ENCODE results near the gene SPDYE1. TPM values are rescaled to one million over a fixed set of nuclear protein-coding genes. Genes with fewer than 3 reads are reported as not detected.

The SPDYE1 gene
- total RNA-seq, 1 experiment from 2014 or later = not detected

DNA sequence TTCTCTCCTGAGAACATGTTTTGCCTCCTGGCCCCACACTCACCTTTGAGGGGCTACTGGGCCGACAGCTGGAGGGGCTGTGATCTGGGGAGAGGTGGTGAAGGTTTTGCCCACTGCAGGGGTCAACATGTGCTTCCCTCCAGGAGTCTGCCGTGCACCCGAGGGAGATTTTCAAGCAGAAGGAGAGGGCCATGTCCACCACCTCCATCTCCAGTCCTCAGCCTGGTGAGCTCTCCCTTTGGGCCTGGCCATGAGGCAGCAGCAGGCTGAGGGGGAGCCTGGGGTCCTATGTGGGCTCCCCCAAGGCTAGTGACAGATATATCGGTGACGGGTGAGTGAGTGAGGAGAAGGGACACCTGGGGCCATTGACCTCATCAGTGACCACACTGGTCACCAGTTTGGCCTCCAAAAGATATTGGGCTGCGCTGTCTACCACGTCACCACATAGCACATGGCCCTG, 61.1 kb downstream of the SPDYE1 start (continued):
- TF ChIP-seq ZNF671 (CRISPR knock-in tag; IDR thresholded peaks at IDR 0.05) = no peak
- TF ChIP-seq MLX (CRISPR knock-in tag; IDR thresholded peaks at IDR 0.05) = no peak
- no peak for TF ChIP-seq E2F1 (CRISPR knock-in tag; IDR thresholded peaks at IDR 0.05)
- TF ChIP-seq ARID4B (CRISPR knock-in tag; IDR thresholded peaks at IDR 0.05; ENCODE audit: borderline replicate concordance) = no peak
- TF ChIP-seq NR2C2 (CRISPR knock-in tag; IDR thresholded peaks at IDR 0.05) = no peak

- Mint-ChIP-seq H3K36me3 (peaks cover 35% of the 10 kb centered on the region), H3K27ac (no peak overlapping the region), H3K27me3 (ENCODE audit: low read depth) (no peaks in the 10 kb centered on the region), H3K4me1 (peaks cover 12% of the 10 kb centered on the region), H3K9me3 (no peaks in the 10 kb centered on the region), H3K4me3 (no peak overlapping the region)
- ATAC-seq = no peak
- no peak for TF ChIP-seq CREM (CRISPR knock-in tag; IDR thresholded peaks at IDR 0.05)
- no peak for TF ChIP-seq ZNF423 (CRISPR knock-in tag; IDR thresholded peaks at IDR 0.05)
- TF ChIP-seq NR2C2 (CRISPR knock-in tag; IDR thresholded peaks at IDR 0.05) = no peak
- ChIA-PET POLR2A (no interaction called here), CTCF (no interaction called here)
- no peak for DNase-seq (ENCODE audit: low spot score)
Observed at GRCh38 chr7:44059219-44060090, 61.8 kb downstream of the SPDYE1 start.

Small RNA genes within 50 kb of the gene (microRNA-seq; reads per million reads assigned to microRNA genes)
- gene MIR6837 (ENCODE audit: borderline number of aligned reads) = not detected

Other genes starting within 250 kb of the SPDYE1 start
- 31.9 to 35.5 TPM (median 33.7 TPM) in 3 replicates for gene BLVRA, start 239.2 kb upstream of the SPDYE1 start, total RNA-seq (2021)
- 132 to 141 TPM (median 135 TPM) in 3 replicates for gene MRPS24, start 128.4 kb upstream of the SPDYE1 start, total RNA-seq (2021)
- 18.3 to 20.2 TPM (median 19.5 TPM) in 3 replicates for gene URGCP, start 91.3 kb upstream of the SPDYE1 start, total RNA-seq (2021)
- gene UBE2D4, start 71.5 kb upstream of the SPDYE1 start, total RNA-seq (2021) = 2.4 to 4.1 TPM (median 3.9 TPM) in 3 replicates
- gene DBNL, start 46.8 kb downstream of the SPDYE1 start, total RNA-seq (2021) = 34.3 to 36.8 TPM (median 36.1 TPM) in 3 replicates
- 2.4 to 5.6 TPM (median 3.9 TPM) in 3 replicates for gene PGAM2, start 67.7 kb downstream of the SPDYE1 start, total RNA-seq (2021)
- 20.9 to 25.3 TPM (median 24.7 TPM) in 3 replicates for gene POLM, start 84.6 kb downstream of the SPDYE1 start, total RNA-seq (2021)
- gene AEBP1, start 106.4 kb downstream of the SPDYE1 start, total RNA-seq (2021) = 50.8 to 55.5 TPM (median 52.4 TPM) in 3 replicates
- gene POLD2, start 125.7 kb downstream of the SPDYE1 start, total RNA-seq (2021) = 140 to 154 TPM (median 146 TPM) in 3 replicates
- gene MYL7, start 143.4 kb downstream of the SPDYE1 start, total RNA-seq (2021) = 0.39 to 1.6 TPM (median 0.90 TPM) in 3 replicates
- 3.3 to 5.1 TPM (median 4.5 TPM) in 3 replicates for gene GCK, start 191.5 kb downstream of the SPDYE1 start, total RNA-seq (2021)
- 82.2 to 102 TPM (median 83.7 TPM) in 3 replicates for gene YKT6, start 203.1 kb downstream of the SPDYE1 start, total RNA-seq (2021)